GM12891 (cell line): ENCODE data around the gene MSTO1.
A peak's percentile ranks its signal among the peaks of the same experiment; 100 is the strongest.
"Not testable (repeated sequence)": the region's sequence is repeated elsewhere in the genome, so short reads cannot be mapped to it uniquely, and the experiment has no call there.

Experiments used
- DNase-seq: peaks from one replicate; pipeline ENCODE4 v3.0.0; 2011; ENCODE audit warnings: low spot score; ENCODE audit not compliant: insufficient read length
- FAIRE-seq: peaks from 2 replicates; lab custom pipeline; 2011; peaks lifted over from hg19 to GRCh38; lab: Jason Lieb, UNC
- PAX5 ChIP-seq: IDR thresholded peaks from 2 replicates; pipeline ENCODE4 v1.6.1; 2011; ENCODE audit warnings: low read length, moderate library complexity, mild to moderate bottlenecking; ENCODE audit not compliant: insufficient read depth, severe bottlenecking
- POLR2A ChIP-seq: IDR thresholded peaks from 2 replicates; pipeline ENCODE4 v1.6.1; 2011; ENCODE audit warnings: low read depth, low read length, control low read depth
- POLR2AphosphoS5 ChIP-seq: IDR thresholded peaks from 2 replicates; pipeline ENCODE4 v1.6.1; 2011; ENCODE audit warnings: low read depth, low read length, control low read depth
- POU2F2 ChIP-seq: IDR thresholded peaks from 2 replicates; pipeline ENCODE4 v1.6.1; 2011; ENCODE audit warnings: low read depth, mild to moderate bottlenecking, control low read depth, low read length, moderate library complexity
- SPI1 ChIP-seq: IDR thresholded peaks from 2 replicates; pipeline ENCODE4 v1.6.1; 2011; ENCODE audit warnings: low read depth, low read length, control low read depth
- TAF1 ChIP-seq: IDR thresholded peaks from 2 replicates; pipeline ENCODE4 v1.6.1; 2011; ENCODE audit warnings: low read depth, low read length, control low read depth

The MSTO1 gene

GRCh38 chr1:155591770-155592169, 18.2 kb upstream of the MSTO1 start:
- FAIRE-seq (no peak), DNase-seq (peak; percentile 30)
- TF ChIP-seq POU2F2 (no peak), TAF1 (no peak), POLR2AphosphoS5 (no peak), PAX5 (no peak), POLR2A (no peak), SPI1 (no peak)

- FAIRE-seq = not testable (repeated sequence)
Observed at GRCh38 chr1:155595877-155596474, 14.0 kb upstream of the MSTO1 start.

DNA sequence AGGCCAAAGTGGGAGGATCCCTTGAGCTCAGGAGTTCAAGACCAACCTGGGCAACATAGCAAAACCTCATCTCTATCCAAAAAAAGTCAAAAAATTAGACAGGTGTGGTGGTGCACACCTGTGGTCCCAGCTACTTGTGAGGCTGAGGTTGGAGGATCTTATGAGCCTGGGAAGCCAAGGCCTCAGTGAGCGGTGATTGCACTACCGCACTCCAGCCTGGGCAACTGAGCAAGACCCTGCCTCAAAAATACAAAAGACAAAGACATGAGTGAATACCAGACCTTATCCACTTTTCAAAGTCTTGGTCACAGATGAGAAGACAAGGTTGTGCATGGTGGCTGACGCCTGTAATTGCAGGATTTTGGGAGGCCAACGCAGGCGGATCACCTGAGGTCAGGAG, 13.2 kb upstream of the MSTO1 start:
- FAIRE-seq = no peak
- DNase-seq = no peak
- no peak for TF ChIP-seq POLR2AphosphoS5
- TF ChIP-seq POU2F2 = no peak
- TF ChIP-seq SPI1 = no peak

More at GRCh38 chr1:155595877-155596474, 14.0 kb upstream of the MSTO1 start:
- not testable (repeated sequence) for DNase-seq

DNA sequence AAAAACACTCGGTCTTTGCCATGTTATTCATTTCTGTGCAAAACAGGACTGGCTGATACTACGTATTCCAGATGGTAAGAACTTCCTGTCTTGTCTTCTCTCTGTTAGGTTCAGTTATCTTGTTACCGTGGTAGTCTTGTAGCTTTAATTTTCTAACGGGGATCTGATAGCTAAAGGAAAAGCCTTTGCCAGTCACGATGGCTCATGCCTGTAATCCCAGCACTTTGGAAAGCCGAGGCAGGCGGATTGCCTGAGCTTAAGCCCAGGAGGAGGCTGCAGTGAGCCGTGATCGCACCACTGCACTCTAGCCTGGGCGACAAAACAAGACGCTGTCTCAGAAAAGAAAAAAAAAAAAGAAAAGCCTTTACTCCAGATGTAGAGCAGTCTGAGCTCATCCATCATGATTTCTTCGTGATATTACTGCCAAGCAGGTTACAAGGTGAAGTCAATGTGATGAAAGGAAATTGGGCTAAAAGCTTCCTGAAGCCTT, 11.1 kb upstream of the MSTO1 start:
- DNase-seq = no peak
- TF ChIP-seq POLR2AphosphoS5 = no peak
- TF ChIP-seq TAF1 = no peak
- TF ChIP-seq POU2F2 = no peak
- TF ChIP-seq SPI1 = no peak
- TF ChIP-seq PAX5 = no peak
- no peak for TF ChIP-seq POLR2A
- no peak for FAIRE-seq

- DNase-seq, FAIRE-seq: not testable (repeated sequence)
Observed at GRCh38 chr1:155599828-155600572, 10.0 kb upstream of the MSTO1 start.

- no peak for FAIRE-seq
- TF ChIP-seq POLR2AphosphoS5 (no peak), SPI1 (no peak), TAF1 (no peak), PAX5 (no peak), POLR2A (no peak), POU2F2 (no peak)
- no peak for DNase-seq
Observed at GRCh38 chr1:155607708-155608107, 2.3 kb upstream of the MSTO1 start.

DNA sequence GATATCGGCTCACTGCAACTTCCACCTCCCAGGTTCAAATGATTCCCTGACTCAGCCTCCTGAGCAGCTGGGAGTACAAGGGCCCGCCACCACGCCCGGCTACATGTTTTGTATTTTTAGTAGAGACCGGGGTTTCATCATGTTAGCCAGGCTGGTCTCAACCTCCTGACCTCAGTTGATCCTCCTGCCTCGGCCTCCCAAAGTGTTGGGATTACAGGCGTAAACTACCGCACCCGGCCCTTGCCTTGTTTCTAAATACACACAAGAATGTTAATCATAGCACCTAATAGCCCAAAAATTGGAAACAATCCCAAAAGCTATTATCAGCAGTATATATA, 1.2 kb upstream of the MSTO1 start:
- TF ChIP-seq POU2F2 = no peak
- no peak for TF ChIP-seq SPI1
- TF ChIP-seq TAF1 = no peak
- no peak for TF ChIP-seq POLR2AphosphoS5
- TF ChIP-seq PAX5 = no peak
- no peak for TF ChIP-seq POLR2A
- DNase-seq (no peak), FAIRE-seq (no peak)

GRCh38 chr1:155610257-155610647, 234 bp downstream of the MSTO1 start:
- DNase-seq, FAIRE-seq: not testable (repeated sequence)

GRCh38 chr1:155613226-155613625, 3.2 kb downstream of the MSTO1 start:
- not testable (repeated sequence) for FAIRE-seq, DNase-seq

DNA sequence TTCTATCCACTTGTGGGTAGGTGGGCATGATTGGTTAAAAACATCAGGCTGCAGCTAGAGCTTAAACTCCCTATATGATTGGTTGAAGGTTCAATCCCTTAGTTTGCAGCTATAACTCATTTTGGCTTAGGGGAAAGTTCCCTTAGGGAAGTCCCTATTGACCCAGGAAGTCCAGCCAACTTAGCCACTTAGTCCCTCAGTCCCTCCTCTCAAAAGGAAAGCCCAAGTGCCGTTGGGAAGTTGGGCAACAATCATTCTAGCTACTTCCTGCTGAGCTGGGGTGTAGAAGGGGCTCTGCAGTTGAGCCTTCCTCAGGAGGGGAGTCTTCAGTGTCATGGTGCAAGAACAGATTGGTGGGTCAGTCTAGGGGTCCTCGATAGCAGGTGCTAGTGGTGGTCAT, 12.2 kb downstream of the MSTO1 start:
- TF ChIP-seq POLR2A (no peak), POU2F2 (no peak), TAF1 (no peak), PAX5 (no peak), POLR2AphosphoS5 (no peak), SPI1 (no peak)
- DNase-seq (no peak), FAIRE-seq (no peak)

GRCh38 chr1:155623357-155623756, 13.3 kb downstream of the MSTO1 start:
- FAIRE-seq (no peak), DNase-seq (no peak)
- TF ChIP-seq POLR2A (no peak), TAF1 (no peak), PAX5 (no peak), POLR2AphosphoS5 (no peak), POU2F2 (no peak), SPI1 (no peak)

DNA sequence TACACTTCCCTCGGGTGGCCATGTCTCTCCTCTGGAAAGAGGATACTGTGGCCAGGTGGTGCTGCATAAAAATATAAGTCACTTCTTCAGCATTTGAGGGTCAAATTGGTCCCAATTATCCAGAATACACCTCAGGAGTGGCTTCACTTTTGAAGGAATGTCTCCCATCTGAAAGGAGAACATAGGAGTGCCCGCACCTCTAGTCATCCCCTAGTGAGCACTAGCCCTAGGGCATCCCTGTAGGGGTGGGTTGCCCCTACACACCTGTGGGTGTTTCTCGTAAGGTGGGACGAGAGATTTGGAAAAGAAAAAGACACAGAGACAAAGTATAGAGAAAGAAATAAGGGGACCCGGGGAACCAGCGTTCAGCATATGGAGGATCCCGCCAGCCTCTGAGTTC, 16.4 kb downstream of the MSTO1 start:
- not testable (repeated sequence) for DNase-seq, FAIRE-seq
